ENCODE data around the gene EXOSC5. TPM values are rescaled to one million over a fixed set of nuclear protein-coding genes. Genes with fewer than 3 reads are reported as not detected.

EXOSC5 gene
- total and polyA plus RNA-seq, 10 of the 15 experiments (the other 5 are each of a cell fraction or from before 2014, with no cell fraction given) = 15.8 to 123 (median 52.7) TPM

GRCh38 chr19:41352609-41353465 is 44.3 kb downstream of the EXOSC5 start:
- no peak for FAIRE-seq
- ChIA-PET SMC1A (ENCODE audit: uncharacterized antibody, unreplicated experiment) (interaction anchor here (0.7 to 3.1 kb wide), 8 partner anchors 8 to 89 kb away, joined by 3 to 14 read pairs (median 4); partner anchors contain the start of genes B9D2, CCDC97 and HNRNPUL1), RAD21 (ENCODE audit: unreplicated experiment) (interaction anchor here (0.9 to 3.4 kb wide), 10 partner anchors 12 to 149 kb away, joined by 3 to 41 read pairs (median 6); partner anchors contain the start of genes B9D2 and DMAC2), CTCF (interaction anchor here (0.9 to 6.4 kb wide), 10 partner anchors 12 to 575 kb away, joined by 3 to 91 read pairs (median 6); partner anchors contain the start of genes B9D2, CCDC97, HNRNPUL1 and RAB4B), POLR2A (interaction anchor here (0.7 to 3.2 kb wide), 10 partner anchors 12 to 91 kb away, joined by 3 to 46 read pairs (median 5); partner anchors contain the start of genes B9D2 and DMAC2)
- Histone ChIP-seq H3K79me2 (ENCODE audit: control insufficient read depth, insufficient read depth, low read length) (peaks cover 52% of the 10 kb centered on the region), H3K27ac (ENCODE audit: control insufficient read depth, insufficient read depth) (peak overlapping the region; percentile 84), H3K9ac (ENCODE audit: control insufficient read depth, insufficient read depth, low read length) (peak overlapping the region; percentile 87), H3K4me3 (peak overlapping the region; percentile 89), H3K9me3 (replicated peaks; ENCODE audit: control insufficient read depth, insufficient read depth, low read length) (no peaks in the 10 kb centered on the region), H2AFZ (ENCODE audit: control insufficient read depth, low read depth, low read length) (no peak overlapping the region; the same call in 1 of the 2 replicates), H4K20me1 (ENCODE audit: control insufficient read depth, insufficient read depth) (0 out of 2 replicates have a peak, but pooled peaks cover 2% of the 10 kb centered on the region), H3K36me3 (ENCODE audit: control insufficient read depth in 2 of 2, insufficient read depth in 2 of 2, low read length in 1 of 2) (peaks cover 3 to 4% of the 10 kb centered on the region in 2 experiments; a peak in 3 of 4 replicates), H3K4me2 (ENCODE audit: control insufficient read depth, insufficient read depth) (peak overlapping the region; percentile 78), H3K27me3 (replicated peaks in 1 of 2; ENCODE audit: control insufficient read depth in 2 of 2, insufficient read depth in 2 of 2, low read length in 1 of 2) (no peaks in the 10 kb centered on the region), H3K4me1 (ENCODE audit: control insufficient read depth, insufficient read depth, low read length) (peaks cover 16% of the 10 kb centered on the region)
- no TSS peak for BruUV-seq (replicated peaks)
- WGBS (ENCODE audit: insufficient coverage, insufficient replicate concordance, low lambda C conversion rate, missing lambda C conversion rate) = under 1% methylated on average over 57 of the region's 71 CpGs
- in situ Hi-C loops (cut with MboI) = no loop called here
- peak; percentile 49 for ATAC-seq
- DNase-seq (ENCODE audit: low read depth, low spot score) = no peak
- intact Hi-C loops (cut with micrococcal nuclease; ENCODE audit: unreplicated experiment) = loop anchor here (1.0 to 5.0 kb wide), 5 partner anchors 41 to 184 kb away; partner anchors contain the start of genes BCKDHA, CCDC97 and EXOSC5
- 0 out of 2 replicates have a peak, but pooled peaks have one; percentile 53 for TF ChIP-seq NKRF (conservative IDR thresholded peaks at IDR 0.05)
- TF ChIP-seq, protein P1, sequence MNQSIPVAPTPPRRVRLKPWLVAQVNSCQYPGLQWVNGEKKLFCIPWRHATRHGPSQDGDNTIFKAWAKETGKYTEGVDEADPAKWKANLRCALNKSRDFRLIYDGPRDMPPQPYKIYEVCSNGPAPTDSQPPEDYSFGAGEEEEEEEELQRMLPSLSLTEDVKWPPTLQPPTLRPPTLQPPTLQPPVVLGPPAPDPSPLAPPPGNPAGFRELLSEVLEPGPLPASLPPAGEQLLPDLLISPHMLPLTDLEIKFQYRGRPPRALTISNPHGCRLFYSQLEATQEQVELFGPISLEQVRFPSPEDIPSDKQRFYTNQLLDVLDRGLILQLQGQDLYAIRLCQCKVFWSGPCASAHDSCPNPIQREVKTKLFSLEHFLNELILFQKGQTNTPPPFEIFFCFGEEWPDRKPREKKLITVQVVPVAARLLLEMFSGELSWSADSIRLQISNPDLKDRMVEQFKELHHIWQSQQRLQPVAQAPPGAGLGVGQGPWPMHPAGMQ (IDR thresholded peaks at IDR 0.05; ENCODE audit: borderline replicate concordance) = no peak
- no peak for TF ChIP-seq RFX5 (IDR thresholded peaks at IDR 0.05; ENCODE audit: low read depth, low read length)
- TF ChIP-seq STAT3 (IDR thresholded peaks at IDR 0.05; ENCODE audit: low read depth, low read length) = no peak
- peak; percentile 24 for TF ChIP-seq MEF2B (IDR thresholded peaks at IDR 0.05; ENCODE audit: partially characterized antibody, poor library complexity, severe bottlenecking)
- TF ChIP-seq ZNF24 (IDR thresholded peaks at IDR 0.05) = no peak
- TF ChIP-seq FOXK2 (IDR thresholded peaks at IDR 0.05) = no peak
- TF ChIP-seq FOS (IDR thresholded peaks at IDR 0.05; ENCODE audit: borderline replicate concordance, extremely low read depth, insufficient read length) = no peak
- no peak for TF ChIP-seq ZBTB4 (CRISPR knock-in tag; IDR thresholded peaks at IDR 0.05)
- TF ChIP-seq CBX3 (IDR thresholded peaks at IDR 0.05; ENCODE audit: borderline replicate concordance, low read depth) = no peak

All from GM12878 (cell line).